GM23338 (cell line): ENCODE measurements around the gene CDYL. TPM values are rescaled to one million over a fixed set of nuclear protein-coding genes. Genes with fewer than 3 reads are reported as not detected.
A peak's percentile ranks its signal among the peaks of the same experiment; 100 is the strongest.

Experiments
- ATAC-seq: fragments of 200-7000 bp; cut with Tn5 transposase; 3 replicates; pipeline ENCODE4 v1.9.1; 2020
- DNase-seq: peaks from one replicate; pipeline ENCODE4 v3.0.0-alpha.2; 2015; ENCODE audit warnings: low spot score
- H2AFZ ChIP-seq: fragments of 200-600 bp; sonication (generic); 2 replicates; pipeline ENCODE4 v1.8.0; 2016; ENCODE audit warnings: antibody characterized with exemption, mild to moderate bottlenecking, moderate library complexity
- H3F3A ChIP-seq: fragments of 200-600 bp; sonication (generic); replicated peaks from 2 replicates; pipeline ENCODE4 v1.8.0; 2017; ENCODE audit warnings: antibody characterized with exemption, mixed run types, low read depth
- H3K27ac ChIP-seq: fragments of 200-600 bp; sonication (generic); 2 replicates; pipeline ENCODE4 v1.6.1; 2016; ENCODE audit warnings: low read depth
- H3K27me3 ChIP-seq: fragments of 200-600 bp; sonication (generic); 2 replicates; pipeline ENCODE4 v1.8.0; 2016; ENCODE audit warnings: mild to moderate bottlenecking, mixed run types, moderate library complexity; ENCODE audit not compliant: insufficient read depth
- H3K36me3 ChIP-seq: fragments of 200-600 bp; sonication (generic); 2 replicates; pipeline ENCODE4 v1.8.0; 2016; ENCODE audit warnings: mild to moderate bottlenecking; ENCODE audit not compliant: insufficient read depth
- H3K4me1 ChIP-seq: fragments of 200-600 bp; sonication (generic); 2 replicates; pipeline ENCODE4 v1.8.0; 2016; ENCODE audit warnings: mild to moderate bottlenecking, moderate library complexity; ENCODE audit not compliant: insufficient read depth
- H3K4me2 ChIP-seq: fragments of 200-600 bp; sonication (generic); 2 replicates; pipeline ENCODE4 v1.7.1; 2017; ENCODE audit warnings: mixed run types
- H3K4me3 ChIP-seq: fragments of 200-600 bp; sonication (generic); 2 replicates; pipeline ENCODE4 v1.6.1; 2016; ENCODE audit warnings: mixed run types
- H3K79me2 ChIP-seq: fragments of 200-600 bp; sonication (generic); replicated peaks from 2 replicates; pipeline ENCODE4 v1.8.0; 2017; ENCODE audit warnings: mild to moderate bottlenecking; ENCODE audit not compliant: insufficient read depth
- H3K9me2 ChIP-seq: fragments of 200-600 bp; sonication (generic); 2 replicates; pipeline ENCODE4 v1.8.0; 2017; ENCODE audit not compliant: insufficient read depth
- H4K20me1 ChIP-seq: fragments of 200-600 bp; sonication (generic); replicated peaks from 2 replicates; pipeline ENCODE4 v1.8.0; 2017; ENCODE audit warnings: mild to moderate bottlenecking; ENCODE audit not compliant: insufficient read depth
- H3K27ac Mint-ChIP-seq: 2 replicates; pipeline ENCODE4 v1.8.0; 2020; ENCODE audit warnings: inconsistent platforms, mild to moderate bottlenecking, moderate library complexity, mixed read lengths
- H3K27me3 Mint-ChIP-seq: 3 replicates; pipeline ENCODE4 v1.8.0; 2022; ENCODE audit warnings: low read depth, mild to moderate bottlenecking, moderate library complexity, mixed read lengths, inconsistent platforms; ENCODE audit not compliant: insufficient read depth, poor library complexity
- H3K36me3 Mint-ChIP-seq: 3 replicates; pipeline ENCODE4 v1.8.0; 2021; ENCODE audit warnings: low read depth, mild to moderate bottlenecking, inconsistent platforms, moderate library complexity, mixed read lengths
- H3K4me1 Mint-ChIP-seq: 3 replicates; pipeline ENCODE4 v1.8.0; 2020; ENCODE audit warnings: mild to moderate bottlenecking, inconsistent platforms, mixed read lengths
- H3K4me3 Mint-ChIP-seq: 3 replicates; pipeline ENCODE4 v1.8.0; 2021; ENCODE audit warnings: moderate library complexity, mild to moderate bottlenecking, inconsistent platforms, mixed read lengths
- H3K9me3 Mint-ChIP-seq: 3 replicates; pipeline ENCODE4 v1.8.0; 2020; ENCODE audit warnings: moderate library complexity, mild to moderate bottlenecking, inconsistent platforms, mixed read lengths
- CTCF ChIP-seq, 2 experiments: fragments of 200-600 bp in 1 of 2; sonication (generic) in 1 of 2; conservative IDR thresholded peaks; 2 replicates each; pipeline versions ENCODE4 v1.5.1 to v1.6.1; 2016 to 2017; ENCODE audit warnings: antibody characterized with exemption in 2 of 2, low read depth in 2 of 2, mild to moderate bottlenecking in 2 of 2, moderate library complexity in 1 of 2
- REST ChIP-seq: IDR thresholded peaks from one replicate; pipeline ENCODE4 v1.6.1; 2018; ENCODE audit warnings: antibody characterized with exemption; ENCODE audit not compliant: unreplicated experiment
- polyA plus RNA-seq: library from polyadenylated mRNA; unstranded; fragments of >200 nt; fragmentation: Nextera tagmentation; extraction: Ambion mirVana; gene quantifications from 2 replicates; pipeline ENCODE4 v1.2.1, GENCODE V29; 2016
- total RNA-seq: library from RNA; depleted of rRNA; stranded (reverse); fragments of >200 nt; shearing (Covaris generic); gene quantifications from 2 replicates; pipeline ENCODE4 v1.2.3, GENCODE V29; 2014

Gene CDYL
- total and polyA plus RNA-seq, 2 experiments from 2014 or later = 67.2 to 128 TPM

GRCh38 chr6:4788953-4789584 lies 12.9 kb downstream of the CDYL start:
- peaks cover 64% of the 10 kb centered on the region for H3K4me1 ChIP-seq
- peak; percentile 76 for ATAC-seq
- peak overlapping the region; percentile 68; the same call in 1 of the 2 replicates for H3K4me2 ChIP-seq

More at GRCh38 chr6:4788953-4789584, 12.9 kb downstream of the CDYL start:
- Histone ChIP-seq H3K27me3 (peaks cover 29% of the 10 kb centered on the region), H3K36me3 (no peaks in the 10 kb centered on the region), H3K4me3 (no peak overlapping the region), H3K27ac (no peak overlapping the region), H2AFZ (no peak overlapping the region), H3F3A (0 out of 2 replicates have a peak, but pooled peaks cover 3% of the 10 kb centered on the region), H3K79me2 (peaks cover 100% of the 10 kb centered on the region), H4K20me1 (peaks cover 99% of the 10 kb centered on the region), H3K9me2 (no peaks in the 10 kb centered on the region)
- TF ChIP-seq REST (no peak), CTCF (conservative IDR thresholded peaks at IDR 0.05; ENCODE audit: low read depth in 2 of 2) (peak; percentile 33 to 34)
- DNase-seq = peak; percentile 74
- Mint-ChIP-seq H3K4me1 (peaks cover 60% of the 10 kb centered on the region), H3K4me3 (no peak overlapping the region), H3K27ac (no peak overlapping the region), H3K36me3 (peaks cover 9% of the 10 kb centered on the region; the same call in 2 of the 3 replicates), H3K27me3 (peaks cover 17% of the 10 kb centered on the region), H3K9me3 (no peaks in the 10 kb centered on the region)
